NT2/D1 (cell line): ENCODE measurements around the gene TSR2.

Experiments used
- DNase-seq: peaks from one replicate; pipeline ENCODE4 v3.0.0-alpha.2; 2011; ENCODE audit warnings: low read depth, low spot score
- H3K27me3 ChIP-seq: 2 replicates; pipeline ENCODE4 v1.6.0; 2011; ENCODE audit warnings: mild to moderate bottlenecking; ENCODE audit not compliant: insufficient read length, insufficient read depth
- H3K36me3 ChIP-seq: 2 replicates; pipeline ENCODE4 v1.6.1; 2011; ENCODE audit warnings: mild to moderate bottlenecking, low read length, mixed read lengths; ENCODE audit not compliant: insufficient read depth, insufficient read length
- H3K4me1 ChIP-seq: 2 replicates; pipeline ENCODE4 v1.5.1; 2011; ENCODE audit not compliant: insufficient read depth, insufficient read length
- H3K4me3 ChIP-seq: 2 replicates; pipeline ENCODE4 v1.5.1; 2011; ENCODE audit warnings: low read depth; ENCODE audit not compliant: insufficient read length
- H3K9ac ChIP-seq: 2 replicates; pipeline ENCODE4 v1.6.0; 2011; ENCODE audit warnings: low read depth; ENCODE audit not compliant: insufficient read length
- H3K9me3 ChIP-seq: 2 replicates; pipeline ENCODE4 v1.5.1; 2011; ENCODE audit warnings: mild to moderate bottlenecking, low read length; ENCODE audit not compliant: insufficient read depth
- SUZ12 ChIP-seq: IDR thresholded peaks from 2 replicates; pipeline ENCODE4 v1.6.1; 2011; ENCODE audit not compliant: insufficient read length, insufficient read depth; ENCODE audit errors: extremely low read depth
- YY1 ChIP-seq: IDR thresholded peaks from 2 replicates; pipeline ENCODE4 v1.6.1; 2011; ENCODE audit not compliant: insufficient read length, insufficient read depth
- ZNF274 ChIP-seq: IDR thresholded peaks from 2 replicates; pipeline ENCODE4 v1.6.1; 2011; ENCODE audit warnings: mild to moderate bottlenecking, low read depth, low read length

TSR2 gene

DNA sequence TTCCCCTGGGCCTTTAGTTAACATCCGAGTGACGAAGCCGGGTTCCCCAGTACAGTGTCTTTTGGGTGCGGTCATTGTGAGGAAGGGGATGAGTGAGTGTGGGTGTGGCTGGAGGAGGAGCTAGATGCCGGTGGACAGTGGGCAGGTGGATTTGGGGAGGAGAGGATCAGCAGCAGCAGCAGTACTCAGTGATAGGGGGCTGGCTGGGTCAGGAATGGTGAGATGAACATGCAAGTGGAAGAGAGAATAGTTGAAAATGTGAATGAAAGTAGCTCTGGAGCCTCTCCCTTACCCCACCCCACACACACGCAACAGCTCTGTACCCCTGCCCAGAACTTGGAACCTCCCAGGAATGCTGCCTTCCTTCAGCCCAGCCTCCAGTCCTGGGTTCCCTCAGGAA lies 4.5 kb downstream of the TSR2 start:
- H3K9me3 ChIP-seq: no peaks in the 10 kb centered on the region
- no peak for TF ChIP-seq YY1
- no peak for TF ChIP-seq ZNF274
- peaks cover 66% of the 10 kb centered on the region for H3K36me3 ChIP-seq
- H3K4me3 ChIP-seq: no peak overlapping the region
- no peak for DNase-seq
- no peak overlapping the region for H3K9ac ChIP-seq
- H3K4me1 ChIP-seq: peaks cover 3% of the 10 kb centered on the region
- H3K27me3 ChIP-seq: no peaks in the 10 kb centered on the region

DNA sequence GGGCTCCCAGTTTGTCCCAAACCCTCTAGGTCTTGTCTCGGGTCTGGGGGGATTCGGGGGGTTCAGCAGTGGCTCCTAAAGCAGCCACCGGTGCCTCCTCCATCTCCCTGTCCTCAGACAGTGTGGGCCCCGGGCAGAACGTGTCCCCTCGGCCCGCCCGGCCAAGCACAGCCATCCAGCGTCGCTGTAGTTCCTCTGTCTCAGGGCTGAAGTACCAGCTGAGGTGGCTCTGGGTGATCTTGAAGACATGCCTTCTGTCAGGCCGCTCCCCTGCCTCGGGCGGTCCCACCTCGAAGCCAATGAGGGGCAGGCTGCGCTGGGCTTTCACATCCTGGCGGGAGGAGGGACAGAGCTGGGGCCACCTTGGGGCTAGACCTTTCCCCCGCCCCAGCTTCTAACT lies 5.9 kb downstream of the TSR2 start:
- H3K27me3 ChIP-seq: no peaks in the 10 kb centered on the region

DNA sequence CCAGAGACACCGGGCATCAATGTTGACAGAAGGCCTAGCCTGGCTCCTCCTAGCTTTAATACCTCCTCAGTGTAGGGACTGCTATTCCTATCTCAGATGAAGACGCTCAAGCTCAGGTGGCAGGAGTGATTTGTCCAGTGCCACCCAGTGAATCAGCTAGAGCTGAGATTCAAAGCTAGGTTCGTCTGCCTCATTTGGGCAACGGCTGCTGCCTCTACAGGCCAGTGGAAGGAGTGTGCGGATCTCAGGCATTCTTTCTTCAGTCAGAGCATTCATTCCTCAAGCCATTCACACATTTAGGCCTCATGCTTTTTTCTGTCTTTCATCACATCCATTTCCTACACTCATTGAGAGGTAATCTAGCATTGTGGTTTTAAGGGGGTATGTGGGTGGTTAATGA lies 7.3 kb downstream of the TSR2 start:
- H3K4me1 ChIP-seq: peaks cover 3% of the 10 kb centered on the region
- TF ChIP-seq ZNF274: no peak
- TF ChIP-seq SUZ12: no peak
- TF ChIP-seq YY1: no peak
- H3K36me3 ChIP-seq: peaks cover 64% of the 10 kb centered on the region
- H3K4me3 ChIP-seq: no peak overlapping the region
- H3K9me3 ChIP-seq: no peaks in the 10 kb centered on the region
- H3K9ac ChIP-seq: no peak overlapping the region
- no peaks in the 10 kb centered on the region for H3K27me3 ChIP-seq
- peak; percentile 38 for DNase-seq

More for the DNA sequence above, 5.9 kb downstream of the TSR2 start:
- H3K4me1 ChIP-seq: peaks cover 3% of the 10 kb centered on the region
- TF ChIP-seq SUZ12 (no peak), ZNF274 (no peak), YY1 (no peak)
- H3K9me3 ChIP-seq: no peaks in the 10 kb centered on the region
- H3K4me3 ChIP-seq: no peak overlapping the region
- H3K9ac ChIP-seq: peak overlapping the region; percentile 3
- DNase-seq: no peak
- peaks cover 75% of the 10 kb centered on the region for H3K36me3 ChIP-seq

DNA sequence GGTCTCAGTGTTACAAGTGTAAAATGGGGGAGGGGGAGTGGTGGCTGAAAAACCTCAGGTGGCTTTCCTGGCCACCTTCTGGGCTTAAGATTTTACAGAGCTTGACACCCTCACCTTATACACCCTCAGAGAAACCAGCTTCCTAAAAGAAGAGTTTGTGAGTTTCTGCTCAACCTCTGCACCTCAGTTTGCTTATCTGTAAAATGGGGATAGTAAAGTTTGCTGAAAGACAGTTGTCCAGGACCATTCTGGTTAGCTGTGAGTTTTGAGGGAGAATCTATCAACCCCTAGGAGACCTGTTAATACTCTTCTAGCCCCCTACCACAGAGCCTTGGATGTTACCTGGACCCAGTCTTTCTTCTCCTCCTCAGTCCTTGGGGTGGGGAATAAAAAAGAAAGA lies 9.7 kb downstream of the TSR2 start:
- H3K27me3 ChIP-seq: no peaks in the 10 kb centered on the region
- no peak overlapping the region for H3K9ac ChIP-seq
- DNase-seq: no peak

DNA sequence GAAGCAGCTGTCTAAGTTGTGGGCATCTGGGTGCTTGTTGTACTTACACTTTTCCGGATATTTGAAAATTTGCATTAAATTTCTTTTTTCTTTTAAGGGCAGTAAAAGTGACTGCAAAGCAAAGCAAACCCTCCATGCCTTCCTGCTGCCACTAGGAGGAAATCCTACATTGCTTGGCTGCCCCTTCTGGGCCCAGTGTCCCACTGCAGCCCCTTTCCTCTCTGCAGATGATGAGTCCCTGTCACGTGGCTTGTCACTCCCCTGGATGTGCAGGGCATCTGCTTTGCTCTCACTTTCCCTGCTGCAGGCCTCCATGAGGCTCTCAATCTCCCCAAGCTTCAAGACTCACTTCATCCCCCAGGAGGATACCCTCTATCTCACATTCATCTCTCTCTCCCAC lies 12.7 kb downstream of the TSR2 start:
- Histone ChIP-seq H3K4me3 (no peak overlapping the region), H3K9ac (no peak overlapping the region), H3K36me3 (peaks cover 47% of the 10 kb centered on the region), H3K27me3 (no peaks in the 10 kb centered on the region), H3K9me3 (no peaks in the 10 kb centered on the region), H3K4me1 (peaks cover 4% of the 10 kb centered on the region)
- peak; percentile 22 for DNase-seq
- TF ChIP-seq SUZ12 (no peak), ZNF274 (no peak), YY1 (no peak)

More for the DNA sequence above, 9.7 kb downstream of the TSR2 start:
- peaks cover 7% of the 10 kb centered on the region for H3K4me1 ChIP-seq
- TF ChIP-seq ZNF274: no peak
- TF ChIP-seq SUZ12: no peak
- TF ChIP-seq YY1: no peak
- no peaks in the 10 kb centered on the region for H3K9me3 ChIP-seq
- H3K36me3 ChIP-seq: peaks cover 43% of the 10 kb centered on the region
- H3K4me3 ChIP-seq: no peak overlapping the region

DNA sequence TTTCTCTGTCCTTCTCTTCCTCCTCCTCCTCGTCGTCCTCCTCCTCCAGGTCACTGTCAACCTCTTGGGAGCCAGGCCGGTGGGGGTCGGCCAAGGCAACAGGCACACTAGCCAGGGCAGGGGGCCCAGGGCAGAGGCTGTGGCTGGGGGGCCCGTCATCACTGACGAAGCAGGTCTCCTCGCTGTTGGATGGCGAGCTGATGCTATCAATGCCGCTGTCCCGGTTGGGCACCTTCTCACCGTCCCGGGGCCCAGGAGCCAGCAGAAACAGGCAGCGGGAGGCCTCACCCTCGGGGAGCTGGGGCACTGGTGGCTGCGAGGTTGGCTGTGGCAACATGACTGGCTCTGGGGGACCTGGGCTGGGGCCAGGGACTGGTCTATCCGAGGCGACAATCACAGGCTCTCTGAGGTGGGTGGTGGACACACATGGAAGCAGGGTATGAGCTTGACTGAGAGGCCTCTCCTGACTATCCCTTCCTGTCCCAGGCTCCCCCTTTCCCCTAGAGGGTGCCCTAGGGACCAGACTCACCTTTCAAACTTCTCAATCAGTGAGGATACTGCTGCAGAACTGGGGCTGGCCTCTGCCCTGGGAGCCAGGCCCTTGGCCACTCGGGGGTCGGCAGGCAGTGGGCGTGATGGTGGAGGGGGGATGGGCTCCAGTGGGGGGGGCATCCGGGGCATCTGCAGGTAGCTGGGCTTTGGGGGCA lies 30.0 kb downstream of the TSR2 start:
- no peaks in the 10 kb centered on the region for H3K27me3 ChIP-seq
- no peak overlapping the region for H3K9ac ChIP-seq
- DNase-seq: no peak
- TF ChIP-seq ZNF274 (no peak), SUZ12 (no peak), YY1 (no peak)
- no peaks in the 10 kb centered on the region for H3K9me3 ChIP-seq
- H3K4me3 ChIP-seq: no peak overlapping the region
- H3K4me1 ChIP-seq: no peaks in the 10 kb centered on the region
- peaks cover 58% of the 10 kb centered on the region for H3K36me3 ChIP-seq

DNA sequence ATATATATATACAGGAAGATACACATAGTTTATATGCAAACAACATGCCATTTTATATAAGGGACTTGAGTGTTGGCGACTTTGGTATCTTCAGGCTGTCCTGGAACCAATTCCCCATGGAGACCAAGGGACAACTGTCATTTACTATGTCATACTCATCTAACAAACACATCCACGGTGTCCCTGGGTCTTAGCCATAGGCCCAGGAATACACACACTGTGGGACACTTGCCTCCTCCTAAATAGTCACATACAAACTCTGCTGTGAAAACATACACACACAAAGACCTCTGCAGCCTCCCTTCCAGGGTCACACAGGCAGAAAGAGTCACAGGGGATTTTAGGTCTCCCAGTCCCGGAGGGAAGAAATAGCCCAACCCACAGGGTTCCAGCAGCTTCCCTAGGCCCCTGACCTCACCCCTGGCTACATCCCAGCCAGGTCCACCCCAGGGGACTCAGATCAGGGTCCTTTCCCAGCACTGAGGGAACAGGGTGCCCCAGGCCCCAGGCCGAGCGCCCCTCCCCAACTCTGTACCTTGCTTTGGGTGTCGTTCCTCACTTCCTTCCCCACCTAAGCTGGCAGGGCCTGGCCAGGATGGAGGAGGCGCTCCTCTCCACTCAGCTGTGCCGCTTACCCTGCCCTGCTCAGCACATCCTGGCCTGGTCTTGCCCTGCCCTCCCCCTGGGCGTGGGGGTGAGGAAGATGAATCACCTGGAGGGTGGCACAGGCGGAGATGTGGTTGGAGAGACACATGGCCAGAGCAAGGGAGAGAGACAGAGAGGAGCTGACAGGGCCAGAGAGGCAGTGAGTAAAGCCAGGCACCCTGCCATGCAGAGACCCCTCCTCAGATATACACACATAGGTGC lies 34.0 kb downstream of the TSR2 start:
- Histone ChIP-seq H3K9ac (no peak overlapping the region), H3K4me3 (no peak overlapping the region), H3K27me3 (no peaks in the 10 kb centered on the region), H3K9me3 (no peaks in the 10 kb centered on the region), H3K36me3 (peaks cover 26% of the 10 kb centered on the region), H3K4me1 (peaks cover 7% of the 10 kb centered on the region)
- DNase-seq: no peak
- TF ChIP-seq YY1: no peak
- TF ChIP-seq SUZ12: no peak
- no peak for TF ChIP-seq ZNF274
